SK-N-MC (cell line): ENCODE data around the gene DAB2IP.

ENCODE experiments used
- DNase-seq: peaks from one replicate; pipeline ENCODE4 v3.0.0-alpha.2; 2011; ENCODE audit warnings: low read depth, low spot score
- H3K27ac ChIP-seq: fragments of 200-600 bp; sonication (generic); 2 replicates; pipeline ENCODE4 v1.5.1; 2016; ENCODE audit warnings: mixed run types
- H3K36me3 ChIP-seq: fragments of 200-600 bp; sonication (generic); 2 replicates; pipeline ENCODE4 v1.6.1; 2017; ENCODE audit warnings: antibody characterized with exemption, low read length, mixed read lengths; ENCODE audit not compliant: insufficient read depth
- H3K4me3 ChIP-seq: fragments of 200-600 bp; sonication (generic); 2 replicates; pipeline ENCODE4 v1.5.1; 2016
- H3K9ac ChIP-seq: fragments of 200-600 bp; sonication (generic); 2 replicates; pipeline ENCODE4 v1.8.0; 2017; ENCODE audit warnings: mixed run types, mixed read lengths; ENCODE audit not compliant: insufficient read length
- H3K9me3 ChIP-seq: fragments of 200-600 bp; sonication (generic); 2 replicates; pipeline ENCODE4 v1.6.1; 2017; ENCODE audit warnings: low read depth, mild to moderate bottlenecking, antibody characterized with exemption, low read length, moderate library complexity, mixed read lengths
- EZH2 ChIP-seq: fragments of 200-600 bp; sonication (generic); IDR thresholded peaks from one replicate; pipeline ENCODE4 v1.6.1; 2017; ENCODE audit warnings: antibody characterized with exemption
- FOXP2 ChIP-seq: optimal IDR thresholded peaks from 2 replicates; pipeline ENCODE3; 2011; ENCODE audit warnings: mild to moderate bottlenecking, moderate library complexity; ENCODE audit not compliant: insufficient read depth; ENCODE audit errors: extremely low read length, control extremely low read depth
- POLR2AphosphoS5 ChIP-seq: IDR thresholded peaks from 2 replicates; pipeline ENCODE4 v1.6.1; 2012; ENCODE audit warnings: mild to moderate bottlenecking, low read depth, low read length, borderline replicate concordance

Gene DAB2IP

DNA sequence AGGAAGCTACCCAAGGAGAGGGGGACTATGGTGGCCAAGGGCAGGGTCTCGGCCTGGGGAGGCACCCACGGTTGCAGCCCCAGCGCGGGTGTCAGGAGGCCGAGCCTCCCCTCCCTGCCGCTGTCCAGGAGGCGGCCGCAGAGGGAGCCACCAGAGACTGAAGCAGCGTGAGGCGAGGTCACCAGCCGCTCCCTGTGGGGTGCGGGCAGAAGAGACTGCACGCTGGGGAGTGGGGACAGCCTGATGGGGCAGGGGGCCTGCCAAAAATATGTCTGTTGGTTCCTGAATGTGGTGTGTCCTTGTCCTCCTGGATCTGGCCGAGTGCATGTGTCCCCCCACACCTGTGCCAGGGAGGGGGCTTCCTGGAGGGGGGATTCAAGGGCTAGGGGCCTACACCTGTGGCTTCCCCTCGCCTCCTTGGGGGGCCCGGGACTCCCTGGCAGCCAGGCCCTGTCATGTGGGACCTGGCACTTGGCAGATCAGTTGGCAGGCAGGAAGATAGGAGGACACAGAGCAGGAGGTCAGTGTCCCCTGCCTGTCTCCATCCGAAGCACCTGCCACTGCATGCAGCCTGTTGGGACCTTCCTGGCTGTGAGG is 131.2 kb downstream of the DAB2IP start:
- TF ChIP-seq FOXP2 (no peak), EZH2 (no peak), POLR2AphosphoS5 (no peak)
- Histone ChIP-seq H3K27ac (no peak overlapping the region), H3K9me3 (peaks cover 4% of the 10 kb centered on the region; the same call in 1 of the 2 replicates), H3K36me3 (peaks cover 27% of the 10 kb centered on the region), H3K4me3 (no peak overlapping the region), H3K9ac (no peak overlapping the region)
- DNase-seq, result no peak

DNA sequence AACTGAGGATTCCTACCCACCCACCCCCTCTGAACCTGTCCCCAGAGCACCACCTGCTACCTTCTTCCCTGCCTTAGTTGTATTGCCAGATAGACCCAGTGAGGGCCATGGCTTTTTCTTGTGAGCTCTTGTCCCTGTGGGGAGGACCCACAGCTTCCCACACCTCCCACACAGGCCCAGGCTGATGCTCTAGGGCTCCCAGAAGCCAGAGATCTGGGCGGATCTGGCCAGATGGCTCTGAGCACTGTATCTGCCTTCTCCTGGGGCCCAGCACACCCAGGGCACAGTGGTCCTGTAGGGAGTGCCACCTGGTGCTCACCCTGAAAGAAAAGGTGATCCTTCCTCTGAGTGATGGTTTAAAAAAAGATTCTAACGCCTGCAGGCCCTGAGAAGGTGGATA is 131.7 kb downstream of the DAB2IP start:
- no peak overlapping the region for H3K27ac ChIP-seq
- H3K9me3 ChIP-seq, result peaks cover 1% of the 10 kb centered on the region; the same call in 1 of the 2 replicates
- TF ChIP-seq FOXP2 (no peak), EZH2 (no peak), POLR2AphosphoS5 (no peak)
- H3K36me3 ChIP-seq, result peaks cover 22% of the 10 kb centered on the region
- no peak overlapping the region for H3K9ac ChIP-seq
- no peak for DNase-seq
- H3K4me3 ChIP-seq, result no peak overlapping the region

DNA sequence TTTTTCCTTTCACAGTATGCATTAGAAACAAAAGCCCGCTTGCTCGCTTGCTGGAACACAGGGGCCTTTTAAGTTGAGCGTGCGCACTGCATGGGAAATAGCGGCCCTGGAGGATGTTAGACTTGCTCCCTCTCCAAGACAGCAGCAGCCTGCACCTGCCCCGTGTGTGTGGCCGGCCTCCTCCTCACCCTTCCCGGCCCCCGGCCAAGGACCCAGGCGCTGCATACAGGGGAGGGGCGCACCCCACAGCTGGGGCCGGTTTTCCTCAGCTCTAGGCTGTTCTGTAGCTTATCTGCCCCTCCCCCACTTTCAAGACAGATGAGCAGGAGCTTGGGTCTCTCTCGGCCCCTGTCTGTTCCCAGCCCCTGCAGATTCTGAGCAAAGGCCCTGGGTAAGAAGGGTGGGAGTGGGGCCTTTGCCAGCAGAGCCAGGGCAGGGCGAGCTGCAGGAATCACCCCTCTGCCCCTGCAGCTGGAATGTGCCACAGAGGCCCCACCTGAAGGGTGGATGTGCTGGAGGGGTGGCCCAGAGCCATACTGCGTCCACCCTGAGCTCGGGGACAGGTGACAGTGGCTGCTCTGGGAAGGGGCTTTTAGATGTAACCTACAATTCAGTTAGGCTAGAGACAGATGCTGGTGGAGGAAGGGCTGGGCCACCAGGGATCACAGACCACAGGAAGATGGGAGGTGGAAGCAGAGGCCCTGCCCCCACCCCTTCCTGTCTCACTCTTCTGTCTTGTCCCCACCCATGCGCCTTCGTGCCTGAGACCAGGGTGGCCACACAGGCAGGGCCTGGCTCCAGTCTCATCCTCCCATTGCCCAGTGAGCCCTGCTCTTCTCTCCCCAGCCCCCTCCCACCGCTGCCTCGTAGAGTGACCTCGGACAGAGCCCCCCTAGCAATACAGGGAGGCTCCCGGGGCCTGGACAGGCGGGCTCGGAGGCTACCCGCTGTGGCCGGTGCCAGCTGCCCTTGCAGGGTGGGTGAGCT is 132.4 kb downstream of the DAB2IP start:
- no peak overlapping the region for H3K9ac ChIP-seq
- no peak for DNase-seq
- H3K4me3 ChIP-seq, result no peak overlapping the region
- H3K9me3 ChIP-seq, result no peaks in the 10 kb centered on the region
- H3K27ac ChIP-seq, result no peak overlapping the region
- peaks cover 15% of the 10 kb centered on the region; the same call in 1 of the 2 replicates for H3K36me3 ChIP-seq
- no peak for TF ChIP-seq EZH2
- no peak for TF ChIP-seq FOXP2
- TF ChIP-seq POLR2AphosphoS5, result no peak

DNA sequence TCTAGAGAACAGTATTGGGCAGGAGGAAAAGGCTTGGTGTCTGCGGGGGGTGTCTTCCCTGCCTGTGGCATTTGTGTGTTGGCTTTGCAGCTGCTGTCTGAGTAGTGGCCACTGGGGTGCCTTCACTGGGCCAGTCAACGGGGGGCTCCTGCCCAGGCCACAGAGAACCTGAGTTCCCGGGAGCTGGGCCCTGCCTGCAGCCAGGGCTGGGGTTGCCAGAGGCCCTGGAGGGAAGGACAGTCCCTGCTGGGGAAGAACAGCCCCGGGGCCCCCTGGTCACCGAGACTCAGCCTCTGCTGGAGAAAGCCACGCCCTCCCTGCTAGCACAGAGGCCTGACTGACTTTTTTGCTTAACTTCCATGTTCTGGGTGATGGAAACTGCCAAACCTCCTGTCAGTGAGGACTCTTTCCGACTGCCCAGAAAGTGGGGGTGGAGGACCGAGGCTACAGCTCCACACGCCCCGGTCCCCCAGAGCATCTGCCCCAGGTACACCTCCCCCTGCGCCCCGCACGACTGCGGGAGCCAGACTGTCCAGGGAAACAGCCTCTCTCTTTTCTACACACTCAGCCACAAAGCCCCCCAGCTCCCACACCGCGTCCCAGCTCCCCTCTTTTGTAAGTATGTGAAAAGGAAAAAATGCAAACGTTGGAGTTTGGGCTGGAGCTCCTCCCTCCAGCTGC is 133.4 kb downstream of the DAB2IP start:
- TF ChIP-seq FOXP2, result no peak
- no peak for TF ChIP-seq POLR2AphosphoS5
- TF ChIP-seq EZH2, result no peak
- H3K4me3 ChIP-seq, result no peak overlapping the region
- peaks cover 14% of the 10 kb centered on the region; the same call in 1 of the 2 replicates for H3K36me3 ChIP-seq
- DNase-seq, result no peak
- no peaks in the 10 kb centered on the region for H3K9me3 ChIP-seq
- no peak overlapping the region for H3K27ac ChIP-seq
- H3K9ac ChIP-seq, result no peak overlapping the region

DNA sequence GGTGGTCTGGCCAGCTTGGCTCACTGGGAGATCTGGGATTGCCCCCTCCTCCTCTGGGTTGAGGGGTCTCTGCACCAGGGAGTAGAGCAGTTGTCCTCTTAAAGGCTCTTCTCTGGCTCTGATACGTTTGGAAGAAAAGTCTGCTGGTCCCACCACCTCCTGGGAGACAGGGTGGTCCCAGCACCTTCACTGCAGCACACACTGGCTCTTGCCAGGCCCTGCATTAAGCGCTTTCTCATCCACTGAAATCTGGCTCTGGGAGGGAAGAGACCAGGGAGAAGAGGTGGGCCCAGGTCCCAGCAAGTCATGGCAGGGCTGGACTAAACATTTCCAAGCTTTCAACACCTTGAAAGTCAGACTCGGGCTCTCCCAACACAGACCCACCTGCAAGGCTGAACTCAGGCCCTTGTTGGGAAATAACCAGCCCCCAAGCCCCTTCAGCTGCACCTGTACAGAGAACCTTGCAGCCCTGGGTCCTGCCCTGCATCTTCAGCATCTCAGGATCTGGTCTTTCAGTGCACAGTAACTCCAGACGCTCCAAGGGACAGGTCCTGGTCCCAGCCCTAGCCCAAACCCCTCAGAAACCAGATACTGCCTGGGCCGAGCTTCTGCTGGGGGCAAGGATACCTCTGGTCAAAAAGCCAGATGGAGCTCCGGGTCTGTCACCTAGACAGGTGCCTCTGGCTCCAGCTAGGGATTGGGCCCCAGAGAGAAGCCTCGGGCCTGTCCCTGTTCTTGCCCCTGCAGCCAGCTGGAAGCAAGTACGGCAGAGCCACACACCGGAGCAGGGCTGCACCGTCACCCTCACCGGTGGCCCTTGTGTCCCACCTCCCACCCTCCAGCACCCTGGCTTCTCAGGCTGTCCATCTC is 134.5 kb downstream of the DAB2IP start:
- Histone ChIP-seq H3K36me3 (peaks cover 14% of the 10 kb centered on the region; the same call in 1 of the 2 replicates), H3K9ac (no peak overlapping the region), H3K27ac (no peak overlapping the region), H3K9me3 (no peaks in the 10 kb centered on the region), H3K4me3 (no peak overlapping the region)
- TF ChIP-seq FOXP2, result no peak
- TF ChIP-seq POLR2AphosphoS5, result no peak
- no peak for TF ChIP-seq EZH2
- DNase-seq, result no peak

DNA sequence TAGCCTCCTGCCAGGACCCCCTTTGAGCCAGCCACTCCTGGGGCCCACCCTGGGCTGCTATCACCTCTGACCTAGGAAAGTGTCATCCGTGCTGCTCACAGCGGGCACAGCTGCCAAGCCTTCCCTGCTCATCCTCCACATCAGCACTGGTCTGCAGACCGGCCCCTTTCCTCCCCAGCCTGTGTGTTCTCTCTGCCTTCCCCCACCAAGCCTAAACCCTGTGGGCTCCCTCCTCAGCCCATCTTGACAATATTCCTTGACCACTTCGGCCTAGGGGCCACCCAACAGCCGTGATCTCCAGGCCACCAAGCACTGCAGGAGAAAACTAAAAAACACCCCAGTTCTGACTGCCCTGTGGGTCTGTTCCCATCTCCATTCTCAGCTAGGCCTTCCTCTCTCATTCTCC is 135.1 kb downstream of the DAB2IP start:
- peaks cover 10% of the 10 kb centered on the region; the same call in 1 of the 2 replicates for H3K36me3 ChIP-seq
- no peak overlapping the region for H3K9ac ChIP-seq
- TF ChIP-seq EZH2 (no peak), FOXP2 (no peak), POLR2AphosphoS5 (no peak)
- no peak overlapping the region for H3K4me3 ChIP-seq
- no peak for DNase-seq
- H3K9me3 ChIP-seq, result no peaks in the 10 kb centered on the region
- H3K27ac ChIP-seq, result no peak overlapping the region

DNA sequence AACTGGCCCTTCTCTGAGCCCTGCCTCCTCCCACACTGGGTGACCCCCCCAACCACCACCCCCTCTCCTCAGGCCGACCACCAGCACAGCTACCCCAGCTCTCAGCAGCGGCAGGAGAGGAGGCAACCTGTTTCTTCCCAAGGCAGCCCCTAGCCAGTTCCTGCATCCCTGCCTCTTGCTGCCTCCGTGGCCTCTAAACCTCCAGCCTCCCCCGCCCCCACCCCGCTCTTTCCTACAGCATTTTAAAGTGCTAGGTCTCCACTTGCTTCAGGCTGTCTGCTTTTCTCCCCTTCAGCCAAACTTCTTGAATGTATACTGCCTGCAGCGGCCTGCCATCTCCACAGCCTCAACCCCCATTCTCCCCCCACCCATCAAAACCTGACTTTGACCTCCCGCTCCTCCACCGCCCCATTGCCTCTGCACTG is 135.6 kb downstream of the DAB2IP start:
- no peak overlapping the region for H3K9ac ChIP-seq
- no peak overlapping the region for H3K27ac ChIP-seq
- no peak for TF ChIP-seq EZH2
- TF ChIP-seq POLR2AphosphoS5, result no peak
- no peak for TF ChIP-seq FOXP2

More for the DNA sequence above, 135.6 kb downstream of the DAB2IP start:
- H3K4me3 ChIP-seq, result no peak overlapping the region
- DNase-seq, result no peak
- H3K9me3 ChIP-seq, result no peaks in the 10 kb centered on the region
- H3K36me3 ChIP-seq, result peaks cover 5% of the 10 kb centered on the region; the same call in 1 of the 2 replicates
